ENCODE data around the gene FEM1B.

The FEM1B gene

DNA sequence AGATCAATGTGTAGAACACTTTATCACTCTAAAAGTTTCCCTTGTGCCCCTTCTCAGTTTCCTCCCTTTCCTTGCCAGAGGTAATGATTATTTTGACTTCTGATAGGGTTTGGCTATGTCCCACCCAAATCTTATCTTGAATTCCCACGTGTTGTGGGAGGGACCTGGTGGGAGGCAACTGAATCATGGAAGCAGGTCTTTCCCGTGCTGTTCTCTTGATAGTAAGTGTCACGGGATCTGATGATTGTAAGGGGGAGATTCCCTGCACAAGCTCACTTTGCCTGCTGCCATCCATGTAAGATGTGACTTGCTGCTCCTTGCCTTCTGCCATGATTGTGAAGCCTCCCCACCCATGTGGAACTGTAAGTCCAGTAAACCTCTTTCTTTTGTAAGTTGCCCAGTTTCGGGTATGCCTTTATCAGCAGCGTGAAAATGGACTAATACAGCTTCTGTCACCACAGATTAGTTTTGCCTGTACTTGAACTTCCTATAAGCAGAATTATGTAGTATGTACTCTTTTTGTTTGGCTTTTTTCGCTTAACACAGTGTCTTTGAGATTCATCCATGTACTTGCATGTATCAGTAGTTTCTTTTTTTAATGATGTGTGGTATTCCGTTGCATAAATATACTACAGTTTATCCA is 7.2 kb downstream of the FEM1B start:
- Histone ChIP-seq H3K4me1 (peaks cover 31% of the 10 kb centered on the region), H3K9me3 (no peaks in the 10 kb centered on the region), H3K36me3 (replicated peaks) (peaks cover 27% of the 10 kb centered on the region), H3K27me3 (ENCODE audit: low read depth) (no peaks in the 10 kb centered on the region), H3K4me3 (no peak overlapping the region)
- in situ Hi-C loops (cut with MboI; ENCODE audit: low sequenced_read_pairs) = no loop called here
- no peak for DNase-seq (ENCODE audit: low spot score in 2 of 2)

DNA sequence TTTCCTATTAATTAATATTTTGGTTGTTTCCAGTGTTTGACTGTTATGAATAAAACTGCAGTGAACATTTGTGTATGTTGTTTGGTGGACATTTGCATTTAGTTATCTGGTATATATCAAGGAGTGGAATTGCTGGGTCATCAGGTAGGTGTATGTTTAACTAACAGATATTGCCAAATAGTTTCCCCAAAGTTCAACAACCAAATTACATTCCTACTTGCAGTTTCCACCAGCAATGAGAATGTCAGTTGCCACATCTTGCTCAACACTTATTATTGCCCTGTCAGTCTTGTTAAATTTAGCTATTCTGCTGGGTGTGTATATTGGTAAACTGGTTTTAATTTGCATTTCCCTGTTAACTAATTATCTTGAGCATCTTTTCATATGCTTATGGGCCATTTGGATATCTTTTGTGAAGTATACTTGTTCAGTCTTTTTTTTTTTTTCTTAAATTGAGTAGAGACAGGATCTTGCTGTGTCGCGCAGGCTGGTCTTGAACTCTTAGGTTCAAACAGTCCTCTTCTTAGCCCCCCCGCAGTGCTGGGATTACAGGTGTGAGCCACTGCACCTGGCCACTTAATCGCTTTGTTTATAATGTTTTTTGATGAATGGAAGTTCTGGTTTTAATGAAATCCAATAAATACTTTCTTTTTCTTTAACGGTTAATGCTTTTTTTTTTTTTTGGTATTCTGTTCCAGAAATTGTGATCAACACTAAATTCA is 7.9 kb downstream of the FEM1B start:
- H3K4me3 ChIP-seq = no peak overlapping the region
- peaks cover 33% of the 10 kb centered on the region for H3K36me3 ChIP-seq (replicated peaks)
- peaks cover 26% of the 10 kb centered on the region for H3K4me1 ChIP-seq
- H3K27me3 ChIP-seq (ENCODE audit: low read depth) = no peaks in the 10 kb centered on the region
- H3K9me3 ChIP-seq = no peaks in the 10 kb centered on the region
- in situ Hi-C loops (cut with MboI; ENCODE audit: low sequenced_read_pairs) = no loop called here
- no peak for DNase-seq (ENCODE audit: low spot score in 2 of 2)

DNA sequence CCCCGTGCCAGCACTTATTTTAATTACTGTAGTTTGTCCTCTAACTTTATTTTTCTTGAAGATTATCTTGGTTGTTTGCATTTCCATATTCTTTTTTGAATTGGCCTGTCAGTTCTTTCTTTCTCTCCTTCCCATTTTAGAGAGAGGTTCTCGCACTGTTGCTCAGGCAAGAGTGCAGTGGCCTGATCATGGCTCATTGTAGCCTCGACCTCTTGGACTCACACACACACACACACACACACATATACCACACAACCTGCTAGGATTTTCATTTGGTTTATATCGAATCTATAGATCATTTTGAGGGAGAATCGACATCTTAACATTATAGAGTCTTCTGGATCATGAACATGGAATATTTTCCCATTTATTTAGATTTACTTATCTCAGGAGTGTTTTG is 8.7 kb downstream of the FEM1B start:
- peaks cover 42% of the 10 kb centered on the region for H3K36me3 ChIP-seq (replicated peaks)
- H3K4me1 ChIP-seq = peaks cover 17% of the 10 kb centered on the region
- in situ Hi-C loops (cut with MboI; ENCODE audit: low sequenced_read_pairs) = no loop called here

DNA sequence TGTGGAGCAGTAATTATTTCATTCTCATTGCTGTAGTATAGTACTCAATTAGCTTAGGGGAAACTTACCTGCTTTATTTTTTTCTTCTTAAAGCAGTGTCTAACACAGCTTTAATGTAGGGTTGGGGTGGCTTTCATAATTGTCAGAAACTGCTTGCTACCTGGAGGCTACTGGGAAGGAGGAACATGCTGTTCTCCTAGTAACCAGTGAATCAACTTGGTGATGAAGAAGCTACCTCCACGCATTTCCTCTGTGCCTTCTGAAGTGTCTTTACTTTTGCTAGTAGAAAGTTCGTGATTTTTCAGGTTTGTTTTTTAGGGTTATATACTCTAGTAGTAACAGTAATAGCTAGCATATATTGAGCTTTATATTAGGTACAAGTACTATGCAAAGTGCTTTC is 11.5 kb downstream of the FEM1B start:
- Histone ChIP-seq H3K4me3 (no peak overlapping the region), H3K9me3 (no peaks in the 10 kb centered on the region), H3K4me1 (peaks cover 6% of the 10 kb centered on the region), H3K27me3 (ENCODE audit: low read depth) (no peaks in the 10 kb centered on the region), H3K36me3 (replicated peaks) (peaks cover 57% of the 10 kb centered on the region)
- in situ Hi-C loops (cut with MboI; ENCODE audit: low sequenced_read_pairs) = no loop called here
- DNase-seq (ENCODE audit: low spot score in 2 of 2) = no peak

More for the DNA sequence above, 8.7 kb downstream of the FEM1B start:
- Histone ChIP-seq H3K4me3 (no peak overlapping the region), H3K9me3 (no peaks in the 10 kb centered on the region), H3K27me3 (ENCODE audit: low read depth) (no peaks in the 10 kb centered on the region)
- DNase-seq (ENCODE audit: low spot score in 2 of 2) = no peak

DNA sequence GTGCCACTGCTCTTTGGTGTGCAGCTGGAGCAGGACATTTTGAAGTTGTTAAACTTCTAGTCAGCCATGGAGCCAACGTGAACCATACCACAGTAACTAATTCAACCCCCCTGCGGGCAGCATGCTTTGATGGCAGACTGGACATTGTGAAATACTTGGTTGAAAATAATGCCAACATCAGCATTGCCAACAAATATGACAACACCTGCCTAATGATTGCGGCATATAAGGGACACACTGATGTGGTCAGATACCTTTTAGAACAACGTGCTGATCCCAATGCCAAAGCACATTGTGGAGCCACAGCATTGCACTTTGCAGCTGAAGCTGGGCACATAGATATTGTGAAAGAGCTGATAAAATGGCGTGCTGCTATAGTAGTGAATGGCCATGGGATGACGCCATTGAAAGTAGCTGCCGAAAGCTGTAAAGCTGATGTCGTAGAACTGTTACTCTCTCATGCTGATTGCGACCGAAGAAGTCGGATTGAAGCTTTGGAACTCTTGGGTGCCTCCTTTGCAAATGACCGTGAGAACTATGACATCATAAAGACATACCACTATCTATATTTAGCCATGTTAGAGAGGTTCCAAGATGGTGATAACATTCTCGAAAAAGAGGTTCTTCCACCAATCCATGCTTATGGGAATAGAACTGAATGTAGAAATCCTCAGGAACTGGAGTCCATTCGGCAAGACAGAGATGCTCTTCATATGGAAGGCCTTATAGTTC is 12.2 kb downstream of the FEM1B start:
- Histone ChIP-seq H3K4me1 (peaks cover 6% of the 10 kb centered on the region), H3K27me3 (ENCODE audit: low read depth) (no peaks in the 10 kb centered on the region), H3K9me3 (no peaks in the 10 kb centered on the region), H3K36me3 (replicated peaks) (peaks cover 50% of the 10 kb centered on the region), H3K4me3 (no peak overlapping the region)
- in situ Hi-C loops (cut with MboI; ENCODE audit: low sequenced_read_pairs) = no loop called here
- DNase-seq (ENCODE audit: low spot score in 2 of 2) = no peak

DNA sequence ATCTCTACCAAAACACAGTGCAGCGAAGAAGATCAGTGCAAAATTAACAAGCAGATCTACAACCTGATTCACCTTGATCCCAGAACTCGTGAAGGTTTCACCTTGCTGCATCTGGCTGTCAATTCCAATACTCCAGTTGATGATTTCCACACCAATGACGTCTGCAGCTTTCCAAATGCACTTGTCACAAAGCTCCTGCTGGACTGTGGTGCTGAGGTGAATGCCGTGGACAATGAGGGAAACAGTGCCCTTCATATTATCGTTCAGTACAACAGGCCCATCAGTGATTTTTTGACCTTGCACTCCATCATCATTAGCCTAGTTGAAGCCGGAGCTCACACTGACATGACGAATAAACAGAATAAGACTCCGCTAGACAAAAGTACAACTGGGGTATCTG is 13.2 kb downstream of the FEM1B start:
- Histone ChIP-seq H3K36me3 (replicated peaks) (peaks cover 43% of the 10 kb centered on the region), H3K9me3 (no peaks in the 10 kb centered on the region), H3K4me3 (no peak overlapping the region), H3K4me1 (no peaks in the 10 kb centered on the region), H3K27me3 (ENCODE audit: low read depth) (no peaks in the 10 kb centered on the region)
- DNase-seq (ENCODE audit: low spot score in 2 of 2) = no peak
- in situ Hi-C loops (cut with MboI; ENCODE audit: low sequenced_read_pairs) = no loop called here

DNA sequence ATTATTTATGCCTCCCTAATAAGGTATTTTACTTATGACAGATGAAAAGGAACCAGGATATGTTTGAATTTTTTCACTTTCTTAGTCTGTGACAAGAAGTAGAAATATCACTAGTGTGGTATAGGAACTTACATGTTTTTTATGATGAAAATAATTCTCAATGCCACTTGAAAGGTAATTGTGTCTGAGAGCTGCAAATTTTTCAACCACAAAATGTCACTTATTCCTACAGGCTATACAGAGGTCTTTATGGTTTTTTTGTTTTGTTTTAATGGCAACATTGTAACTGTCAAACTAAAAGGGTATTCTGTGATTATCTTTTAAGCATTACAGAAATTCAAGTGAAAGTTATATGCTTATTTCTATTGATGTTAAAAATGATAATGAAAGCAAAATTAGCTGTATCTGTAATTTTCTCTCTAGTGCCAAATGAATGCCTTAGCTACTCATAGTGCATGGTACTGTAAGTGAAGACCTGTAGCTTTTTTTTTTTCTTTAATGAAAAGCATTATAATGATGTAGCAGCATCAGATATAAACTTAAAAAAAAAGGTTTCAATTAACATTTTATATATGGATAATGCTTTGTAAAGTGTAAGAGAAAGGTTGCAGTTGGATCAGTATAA is 14.7 kb downstream of the FEM1B start:
- in situ Hi-C loops (cut with MboI; ENCODE audit: low sequenced_read_pairs) = no loop called here
- no peak for DNase-seq (ENCODE audit: low spot score in 2 of 2)
- Histone ChIP-seq H3K4me1 (no peaks in the 10 kb centered on the region), H3K36me3 (replicated peaks) (peaks cover 43% of the 10 kb centered on the region), H3K9me3 (no peaks in the 10 kb centered on the region), H3K4me3 (no peak overlapping the region), H3K27me3 (ENCODE audit: low read depth) (no peaks in the 10 kb centered on the region)

DNA sequence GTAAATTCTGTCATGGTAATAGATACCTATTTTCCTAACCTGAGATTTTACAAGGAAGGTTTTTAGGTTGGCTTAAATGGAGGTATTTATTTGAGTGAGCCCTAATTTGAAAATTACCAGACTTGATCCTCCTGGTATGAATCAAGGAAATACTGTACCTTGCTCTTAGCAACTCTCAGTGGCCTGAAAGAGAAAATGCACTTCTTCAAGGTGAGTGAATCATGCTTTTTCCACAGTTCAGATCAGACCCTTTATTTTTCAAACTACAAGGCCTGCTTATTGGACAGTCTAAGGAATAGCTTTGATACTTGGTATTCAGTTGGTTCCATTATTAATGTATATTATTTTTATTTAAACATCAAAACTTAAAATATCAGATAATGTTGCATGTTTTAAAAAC is 15.4 kb downstream of the FEM1B start:
- no peaks in the 10 kb centered on the region for H3K27me3 ChIP-seq (ENCODE audit: low read depth)
- H3K4me3 ChIP-seq = no peak overlapping the region
- peaks cover 43% of the 10 kb centered on the region for H3K36me3 ChIP-seq (replicated peaks)
- H3K4me1 ChIP-seq = no peaks in the 10 kb centered on the region
- no peak for DNase-seq (ENCODE audit: low spot score in 2 of 2)
- H3K9me3 ChIP-seq = no peaks in the 10 kb centered on the region
- in situ Hi-C loops (cut with MboI; ENCODE audit: low sequenced_read_pairs) = no loop called here

DNA sequence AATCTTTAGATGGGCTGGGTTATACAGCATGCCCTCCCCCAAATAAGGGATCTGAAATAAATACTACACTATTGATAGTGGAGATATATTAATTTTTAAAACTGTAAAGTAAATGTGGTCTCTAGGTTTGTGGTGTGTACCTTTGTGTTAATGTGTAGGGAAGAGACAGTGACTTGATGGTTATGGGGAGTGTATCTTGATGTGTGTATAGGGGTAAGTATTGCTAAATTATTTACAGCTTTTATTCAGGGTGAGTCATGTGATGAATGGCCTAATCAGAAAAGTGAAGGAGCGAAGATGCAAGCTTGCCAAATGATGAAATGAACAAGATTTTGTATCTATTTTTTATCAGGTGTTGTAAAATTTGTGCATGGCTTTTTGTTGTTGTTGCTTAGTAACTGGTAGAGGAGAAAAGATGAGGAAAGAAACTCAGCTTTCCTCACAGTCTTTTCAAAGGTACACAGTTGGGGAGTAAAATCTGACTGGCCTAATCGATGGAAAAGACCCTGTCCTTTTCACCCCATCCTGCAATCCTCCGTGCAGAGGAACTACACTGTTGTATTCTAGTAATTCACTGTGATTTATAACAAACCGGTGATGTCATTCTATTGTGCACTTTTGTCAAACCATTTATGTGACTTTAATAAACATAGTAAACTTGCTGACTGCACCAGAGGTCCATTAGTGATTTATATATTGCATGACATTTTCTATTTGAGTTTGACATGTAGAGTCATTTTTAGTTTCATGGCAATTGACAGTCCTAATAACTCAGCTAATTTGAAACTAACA is 17.7 kb downstream of the FEM1B start:
- no peak for DNase-seq (ENCODE audit: low spot score in 2 of 2)
- Histone ChIP-seq H3K36me3 (replicated peaks) (peaks cover 32% of the 10 kb centered on the region), H3K4me1 (no peaks in the 10 kb centered on the region), H3K27me3 (ENCODE audit: low read depth) (no peaks in the 10 kb centered on the region), H3K4me3 (no peak overlapping the region), H3K9me3 (no peaks in the 10 kb centered on the region)
- in situ Hi-C loops (cut with MboI; ENCODE audit: low sequenced_read_pairs) = no loop called here

DNA sequence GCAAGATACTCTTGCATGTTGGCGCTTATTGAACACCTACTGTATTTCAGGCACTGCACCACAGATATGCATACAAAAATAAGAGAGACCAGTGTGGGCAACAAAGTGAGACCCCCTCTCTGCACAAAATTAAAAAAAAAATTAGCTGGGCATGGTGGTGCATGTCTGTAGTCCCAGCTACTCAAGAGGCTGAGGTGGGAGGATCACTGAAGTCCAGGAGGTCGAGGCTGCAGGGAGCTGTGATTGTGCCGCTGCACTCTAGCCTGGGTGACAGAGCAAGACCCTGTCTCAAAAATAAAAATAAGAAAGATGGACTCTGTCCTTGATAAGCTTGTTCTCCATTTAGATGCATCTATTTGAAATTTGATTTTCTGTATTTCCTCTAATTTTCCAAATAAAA is 20.8 kb downstream of the FEM1B start:
- Histone ChIP-seq H3K36me3 (replicated peaks) (peaks cover 4% of the 10 kb centered on the region; the same call in 1 of the 2 replicates), H3K27me3 (ENCODE audit: low read depth) (no peaks in the 10 kb centered on the region), H3K9me3 (no peaks in the 10 kb centered on the region), H3K4me1 (no peaks in the 10 kb centered on the region), H3K4me3 (no peak overlapping the region)
- no peak for DNase-seq (ENCODE audit: low spot score in 2 of 2)
- in situ Hi-C loops (cut with MboI; ENCODE audit: low sequenced_read_pairs) = no loop called here

DNA sequence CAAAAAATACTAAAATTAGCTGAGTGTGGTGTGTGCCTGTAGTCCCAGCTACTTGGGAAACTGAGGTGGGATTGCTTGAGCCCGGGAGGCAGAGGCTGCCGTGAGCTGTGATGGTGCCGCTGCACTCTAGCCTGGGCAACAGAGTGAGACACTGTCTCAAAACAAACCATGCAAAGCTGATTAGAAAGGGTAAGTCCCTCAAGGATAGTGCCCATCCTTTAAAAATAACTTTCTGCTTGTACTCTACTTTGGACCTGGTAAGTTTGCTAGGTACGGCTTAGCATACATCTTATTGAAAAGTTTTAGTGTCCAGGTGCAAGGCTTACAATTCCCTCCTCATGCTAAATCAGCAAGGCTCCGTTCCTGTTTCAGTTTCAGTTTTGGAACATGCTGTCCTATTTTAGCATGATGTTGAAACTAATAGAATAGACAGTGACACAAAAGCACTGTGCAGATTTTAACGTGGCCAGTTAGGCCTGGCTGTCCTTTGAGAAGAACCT is 21.4 kb downstream of the FEM1B start:
- no peaks in the 10 kb centered on the region for H3K4me1 ChIP-seq
- 0 out of 2 replicates have a peak, but pooled peaks cover 4% of the 10 kb centered on the region for H3K36me3 ChIP-seq (replicated peaks)
- H3K27me3 ChIP-seq (ENCODE audit: low read depth) = no peaks in the 10 kb centered on the region
- no peaks in the 10 kb centered on the region for H3K9me3 ChIP-seq
- in situ Hi-C loops (cut with MboI; ENCODE audit: low sequenced_read_pairs) = no loop called here
- no peak for DNase-seq (ENCODE audit: low spot score in 2 of 2)
- H3K4me3 ChIP-seq = no peak overlapping the region

DNA sequence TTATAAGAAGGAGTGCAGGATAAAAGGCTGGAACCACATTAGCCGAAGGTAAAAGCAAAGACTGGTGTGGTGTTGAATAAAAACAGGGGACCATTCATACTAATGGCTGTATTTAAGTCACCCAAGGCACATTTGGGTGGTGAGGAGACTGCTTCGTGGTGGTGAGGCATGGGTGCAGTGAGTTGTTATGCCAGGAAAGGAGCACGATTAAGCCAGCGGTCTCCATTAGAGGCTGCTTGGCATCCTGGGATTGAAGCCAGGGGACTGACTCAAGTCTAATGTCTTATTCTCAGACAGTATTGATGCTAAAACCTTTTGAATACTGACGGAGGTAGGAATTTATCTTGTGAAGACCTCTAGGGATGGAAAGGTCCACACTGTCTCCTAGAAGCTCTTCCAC is 21.9 kb downstream of the FEM1B start:
- Histone ChIP-seq H3K9me3 (no peaks in the 10 kb centered on the region), H3K4me1 (no peaks in the 10 kb centered on the region), H3K4me3 (no peak overlapping the region), H3K36me3 (replicated peaks) (0 out of 2 replicates have a peak, but pooled peaks cover 4% of the 10 kb centered on the region), H3K27me3 (ENCODE audit: low read depth) (no peaks in the 10 kb centered on the region)
- DNase-seq (ENCODE audit: low spot score in 2 of 2) = no peak
- in situ Hi-C loops (cut with MboI; ENCODE audit: low sequenced_read_pairs) = no loop called here

All from HAP-1 (cell line).